WTC11 (cell line): ENCODE results near the gene MAP3K10. TPM values are rescaled to one million over a fixed set of nuclear protein-coding genes. Genes with fewer than 3 reads are reported as not detected.
A peak's percentile ranks its signal among the peaks of the same experiment; 100 is the strongest.

Source experiments
- ATAC-seq: fragments of 200-7000 bp; cut with Tn5 transposase; 2 replicates; pipeline ENCODE4 v1.10.0; 2021; ENCODE audit warnings: mild to moderate bottlenecking, moderate library complexity
- CTCF ChIA-PET: fragments of 300-600 bp; sonication (Branson Sonifier 250); formaldehyde crosslinking; loops from one replicate; lab custom pipeline; 2021; ENCODE audit warnings: antibody characterized with exemption; lab: Charles Lee
- POLR2A ChIA-PET: fragments of 350-600 bp; sonication (Branson Sonifier 250); formaldehyde crosslinking; loops from one replicate; lab custom pipeline; 2021; ENCODE audit warnings: antibody characterized with exemption; lab: Charles Lee
- DNase-seq: peaks from one replicate; pipeline ENCODE4 v3.0.0; 2021; ENCODE audit warnings: low spot score
- H3K27ac Mint-ChIP-seq: 2 replicates; pipeline ENCODE4 v1.8.0; 2021; ENCODE audit warnings: mixed read lengths
- H3K27me3 Mint-ChIP-seq: 2 replicates; pipeline ENCODE4 v1.8.0; 2021; ENCODE audit warnings: low read depth, mild to moderate bottlenecking, moderate library complexity, mixed read lengths
- H3K36me3 Mint-ChIP-seq: 2 replicates; pipeline ENCODE4 v1.8.0; 2021; ENCODE audit warnings: mixed read lengths
- H3K4me1 Mint-ChIP-seq: 2 replicates; pipeline ENCODE4 v1.8.0; 2022; ENCODE audit warnings: mixed read lengths
- H3K4me3 Mint-ChIP-seq: 2 replicates; pipeline ENCODE4 v1.8.0; 2021; ENCODE audit warnings: mild to moderate bottlenecking, moderate library complexity, mixed read lengths
- H3K9me3 Mint-ChIP-seq: 2 replicates; pipeline ENCODE4 v1.8.0; 2021; ENCODE audit warnings: mixed read lengths
- ETV6 ChIP-seq: sonication (generic); formaldehyde crosslinking; IDR thresholded peaks from 2 replicates; pipeline ENCODE4 v1.8.1; 2022; ENCODE audit warnings: mild to moderate bottlenecking, missing genetic modification reagents
- GTF2I ChIP-seq: fragments of 250-450 bp; sonication (Bioruptor Pico); conservative IDR thresholded peaks from 2 replicates; pipeline ENCODE4 v1.4.0; 2021; ENCODE audit warnings: mild to moderate bottlenecking
- HMGA2 ChIP-seq: fragments of 250-450 bp; sonication (Bioruptor Pico); IDR thresholded peaks from 2 replicates; pipeline ENCODE4 v1.4.0; 2021; ENCODE audit warnings: mild to moderate bottlenecking, moderate library complexity
- NFATC4 ChIP-seq: fragments of 250-450 bp; sonication (Bioruptor Pico); IDR thresholded peaks from 2 replicates; pipeline ENCODE4 v1.9.0; 2021; ENCODE audit warnings: mild to moderate bottlenecking
- NR1H2 ChIP-seq: sonication (generic); formaldehyde crosslinking; IDR thresholded peaks from 2 replicates; pipeline ENCODE4 v1.9.0; 2021; ENCODE audit warnings: mild to moderate bottlenecking, moderate library complexity, missing genetic modification reagents
- SP1 ChIP-seq: sonication (generic); formaldehyde crosslinking; conservative IDR thresholded peaks from 2 replicates; pipeline ENCODE4 v1.8.1; 2022; ENCODE audit warnings: missing genetic modification reagents
- ZBTB21 ChIP-seq: sonication (generic); formaldehyde crosslinking; IDR thresholded peaks from 2 replicates; pipeline ENCODE4 v1.8.1; 2023; ENCODE audit warnings: mild to moderate bottlenecking, missing genetic modification reagents, borderline replicate concordance
- ZNF121 ChIP-seq: sonication (generic); formaldehyde crosslinking; IDR thresholded peaks from 2 replicates; pipeline ENCODE4 v1.8.0; 2023; ENCODE audit warnings: missing genetic modification reagents
- ZNF317 ChIP-seq: sonication (generic); formaldehyde crosslinking; IDR thresholded peaks from 2 replicates; pipeline ENCODE4 v1.8.1; 2023; ENCODE audit warnings: low read depth, mild to moderate bottlenecking, moderate library complexity, missing genetic modification reagents, borderline replicate concordance
- total RNA-seq: library from RNA; stranded (reverse); gene quantifications from 3 replicates; pipeline ENCODE4 v1.2.3, GENCODE V29; 2021
- TF ChIP-seq, protein P1 (sequence below): sonication (generic); formaldehyde crosslinking; IDR thresholded peaks from 2 replicates; pipeline ENCODE4 v1.8.1; 2023; ENCODE audit warnings: mild to moderate bottlenecking, missing genetic modification reagents
- TF ChIP-seq, protein P2 (sequence below): fragments of 250-450 bp; sonication (Bioruptor Pico); IDR thresholded peaks from 2 replicates; pipeline ENCODE4 v1.9.0; 2021; ENCODE audit warnings: mild to moderate bottlenecking
- TF ChIP-seq, protein P3 (sequence below): sonication (generic); formaldehyde crosslinking; IDR thresholded peaks from 2 replicates; pipeline ENCODE4 v1.8.0; 2022; ENCODE audit warnings: missing genetic modification reagents
- TF ChIP-seq, protein P4 (sequence below): sonication (generic); formaldehyde crosslinking; IDR thresholded peaks from 2 replicates; pipeline ENCODE4 v1.8.0; 2023; ENCODE audit warnings: missing genetic modification reagents
- TF ChIP-seq, protein P5 (sequence below): sonication (generic); formaldehyde crosslinking; IDR thresholded peaks from 2 replicates; pipeline ENCODE4 v1.8.1; 2022; ENCODE audit warnings: low read depth, mild to moderate bottlenecking, moderate library complexity, missing genetic modification reagents, borderline replicate concordance
- TF ChIP-seq, protein P6 (sequence below): sonication (generic); formaldehyde crosslinking; IDR thresholded peaks from 2 replicates; pipeline ENCODE4 v1.8.1; 2023; ENCODE audit warnings: mild to moderate bottlenecking, missing genetic modification reagents, moderate library complexity
- TF ChIP-seq, protein P7 (sequence below): sonication (generic); formaldehyde crosslinking; IDR thresholded peaks from 2 replicates; pipeline ENCODE4 v1.8.1; 2023; ENCODE audit warnings: mild to moderate bottlenecking, moderate library complexity, missing genetic modification reagents

Gene MAP3K10
- total RNA-seq, 1 experiment from 2014 or later: 23.5 TPM

DNA sequence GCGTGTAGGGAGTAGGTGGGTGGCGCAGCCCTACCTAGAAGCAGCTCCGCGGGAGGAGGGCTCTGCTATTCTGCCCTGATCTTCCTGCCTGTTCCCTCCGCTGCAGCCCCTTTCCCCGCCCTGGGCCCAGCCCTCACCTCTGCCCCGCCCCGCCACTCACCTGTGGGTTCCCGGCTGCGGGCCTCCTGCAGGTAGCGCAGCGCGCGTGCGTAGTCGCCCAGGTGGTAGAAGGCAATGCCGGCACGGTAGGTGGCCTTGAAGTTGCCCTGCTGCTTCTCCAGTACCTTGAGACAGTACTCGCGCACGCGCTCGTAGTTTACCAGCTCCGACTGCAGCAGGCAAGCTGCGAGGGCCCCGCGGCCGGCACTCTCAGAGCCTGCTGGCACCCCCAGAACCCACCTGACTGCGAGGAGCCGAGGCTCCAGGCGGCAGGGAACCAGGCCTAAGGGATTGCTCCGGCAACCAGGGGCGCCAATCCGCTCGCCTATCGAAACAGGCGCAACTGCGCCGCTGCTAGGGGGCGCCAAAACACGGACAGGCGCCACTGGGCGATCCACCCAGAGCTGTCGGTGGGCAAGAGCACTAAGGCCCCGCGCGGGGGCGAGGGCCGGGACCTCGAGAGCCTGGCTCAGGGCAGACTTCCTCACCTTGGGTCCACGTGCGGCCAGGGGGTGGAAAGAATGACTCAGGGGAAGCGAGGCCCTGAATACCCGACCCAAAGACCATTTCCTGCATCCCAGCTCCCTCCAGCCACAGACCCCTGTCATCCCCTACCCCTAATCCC is 26.0 kb downstream of the MAP3K10 start (continued):
- TF ChIP-seq, protein P1, sequence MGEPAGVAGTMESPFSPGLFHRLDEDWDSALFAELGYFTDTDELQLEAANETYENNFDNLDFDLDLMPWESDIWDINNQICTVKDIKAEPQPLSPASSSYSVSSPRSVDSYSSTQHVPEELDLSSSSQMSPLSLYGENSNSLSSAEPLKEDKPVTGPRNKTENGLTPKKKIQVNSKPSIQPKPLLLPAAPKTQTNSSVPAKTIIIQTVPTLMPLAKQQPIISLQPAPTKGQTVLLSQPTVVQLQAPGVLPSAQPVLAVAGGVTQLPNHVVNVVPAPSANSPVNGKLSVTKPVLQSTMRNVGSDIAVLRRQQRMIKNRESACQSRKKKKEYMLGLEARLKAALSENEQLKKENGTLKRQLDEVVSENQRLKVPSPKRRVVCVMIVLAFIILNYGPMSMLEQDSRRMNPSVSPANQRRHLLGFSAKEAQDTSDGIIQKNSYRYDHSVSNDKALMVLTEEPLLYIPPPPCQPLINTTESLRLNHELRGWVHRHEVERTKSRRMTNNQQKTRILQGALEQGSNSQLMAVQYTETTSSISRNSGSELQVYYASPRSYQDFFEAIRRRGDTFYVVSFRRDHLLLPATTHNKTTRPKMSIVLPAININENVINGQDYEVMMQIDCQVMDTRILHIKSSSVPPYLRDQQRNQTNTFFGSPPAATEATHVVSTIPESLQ (CRISPR knock-in tag): no peak
- TF ChIP-seq, protein P2, sequence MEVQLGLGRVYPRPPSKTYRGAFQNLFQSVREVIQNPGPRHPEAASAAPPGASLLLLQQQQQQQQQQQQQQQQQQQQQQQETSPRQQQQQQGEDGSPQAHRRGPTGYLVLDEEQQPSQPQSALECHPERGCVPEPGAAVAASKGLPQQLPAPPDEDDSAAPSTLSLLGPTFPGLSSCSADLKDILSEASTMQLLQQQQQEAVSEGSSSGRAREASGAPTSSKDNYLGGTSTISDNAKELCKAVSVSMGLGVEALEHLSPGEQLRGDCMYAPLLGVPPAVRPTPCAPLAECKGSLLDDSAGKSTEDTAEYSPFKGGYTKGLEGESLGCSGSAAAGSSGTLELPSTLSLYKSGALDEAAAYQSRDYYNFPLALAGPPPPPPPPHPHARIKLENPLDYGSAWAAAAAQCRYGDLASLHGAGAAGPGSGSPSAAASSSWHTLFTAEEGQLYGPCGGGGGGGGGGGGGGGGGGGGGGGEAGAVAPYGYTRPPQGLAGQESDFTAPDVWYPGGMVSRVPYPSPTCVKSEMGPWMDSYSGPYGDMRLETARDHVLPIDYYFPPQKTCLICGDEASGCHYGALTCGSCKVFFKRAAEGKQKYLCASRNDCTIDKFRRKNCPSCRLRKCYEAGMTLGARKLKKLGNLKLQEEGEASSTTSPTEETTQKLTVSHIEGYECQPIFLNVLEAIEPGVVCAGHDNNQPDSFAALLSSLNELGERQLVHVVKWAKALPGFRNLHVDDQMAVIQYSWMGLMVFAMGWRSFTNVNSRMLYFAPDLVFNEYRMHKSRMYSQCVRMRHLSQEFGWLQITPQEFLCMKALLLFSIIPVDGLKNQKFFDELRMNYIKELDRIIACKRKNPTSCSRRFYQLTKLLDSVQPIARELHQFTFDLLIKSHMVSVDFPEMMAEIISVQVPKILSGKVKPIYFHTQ (CRISPR knock-in tag): no peak
- TF ChIP-seq HMGA2 (CRISPR knock-in tag): no peak
- TF ChIP-seq, protein P3, sequence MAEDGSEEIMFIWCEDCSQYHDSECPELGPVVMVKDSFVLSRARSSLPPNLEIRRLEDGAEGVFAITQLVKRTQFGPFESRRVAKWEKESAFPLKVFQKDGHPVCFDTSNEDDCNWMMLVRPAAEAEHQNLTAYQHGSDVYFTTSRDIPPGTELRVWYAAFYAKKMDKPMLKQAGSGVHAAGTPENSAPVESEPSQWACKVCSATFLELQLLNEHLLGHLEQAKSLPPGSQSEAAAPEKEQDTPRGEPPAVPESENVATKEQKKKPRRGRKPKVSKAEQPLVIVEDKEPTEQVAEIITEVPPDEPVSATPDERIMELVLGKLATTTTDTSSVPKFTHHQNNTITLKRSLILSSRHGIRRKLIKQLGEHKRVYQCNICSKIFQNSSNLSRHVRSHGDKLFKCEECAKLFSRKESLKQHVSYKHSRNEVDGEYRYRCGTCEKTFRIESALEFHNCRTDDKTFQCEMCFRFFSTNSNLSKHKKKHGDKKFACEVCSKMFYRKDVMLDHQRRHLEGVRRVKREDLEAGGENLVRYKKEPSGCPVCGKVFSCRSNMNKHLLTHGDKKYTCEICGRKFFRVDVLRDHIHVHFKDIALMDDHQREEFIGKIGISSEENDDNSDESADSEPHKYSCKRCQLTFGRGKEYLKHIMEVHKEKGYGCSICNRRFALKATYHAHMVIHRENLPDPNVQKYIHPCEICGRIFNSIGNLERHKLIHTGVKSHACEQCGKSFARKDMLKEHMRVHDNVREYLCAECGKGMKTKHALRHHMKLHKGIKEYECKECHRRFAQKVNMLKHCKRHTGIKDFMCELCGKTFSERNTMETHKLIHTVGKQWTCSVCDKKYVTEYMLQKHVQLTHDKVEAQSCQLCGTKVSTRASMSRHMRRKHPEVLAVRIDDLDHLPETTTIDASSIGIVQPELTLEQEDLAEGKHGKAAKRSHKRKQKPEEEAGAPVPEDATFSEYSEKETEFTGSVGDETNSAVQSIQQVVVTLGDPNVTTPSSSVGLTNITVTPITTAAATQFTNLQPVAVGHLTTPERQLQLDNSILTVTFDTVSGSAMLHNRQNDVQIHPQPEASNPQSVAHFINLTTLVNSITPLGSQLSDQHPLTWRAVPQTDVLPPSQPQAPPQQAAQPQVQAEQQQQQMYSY (CRISPR knock-in tag): no peak
- TF ChIP-seq, protein P4, sequence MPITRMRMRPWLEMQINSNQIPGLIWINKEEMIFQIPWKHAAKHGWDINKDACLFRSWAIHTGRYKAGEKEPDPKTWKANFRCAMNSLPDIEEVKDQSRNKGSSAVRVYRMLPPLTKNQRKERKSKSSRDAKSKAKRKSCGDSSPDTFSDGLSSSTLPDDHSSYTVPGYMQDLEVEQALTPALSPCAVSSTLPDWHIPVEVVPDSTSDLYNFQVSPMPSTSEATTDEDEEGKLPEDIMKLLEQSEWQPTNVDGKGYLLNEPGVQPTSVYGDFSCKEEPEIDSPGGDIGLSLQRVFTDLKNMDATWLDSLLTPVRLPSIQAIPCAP: no peak

DNA sequence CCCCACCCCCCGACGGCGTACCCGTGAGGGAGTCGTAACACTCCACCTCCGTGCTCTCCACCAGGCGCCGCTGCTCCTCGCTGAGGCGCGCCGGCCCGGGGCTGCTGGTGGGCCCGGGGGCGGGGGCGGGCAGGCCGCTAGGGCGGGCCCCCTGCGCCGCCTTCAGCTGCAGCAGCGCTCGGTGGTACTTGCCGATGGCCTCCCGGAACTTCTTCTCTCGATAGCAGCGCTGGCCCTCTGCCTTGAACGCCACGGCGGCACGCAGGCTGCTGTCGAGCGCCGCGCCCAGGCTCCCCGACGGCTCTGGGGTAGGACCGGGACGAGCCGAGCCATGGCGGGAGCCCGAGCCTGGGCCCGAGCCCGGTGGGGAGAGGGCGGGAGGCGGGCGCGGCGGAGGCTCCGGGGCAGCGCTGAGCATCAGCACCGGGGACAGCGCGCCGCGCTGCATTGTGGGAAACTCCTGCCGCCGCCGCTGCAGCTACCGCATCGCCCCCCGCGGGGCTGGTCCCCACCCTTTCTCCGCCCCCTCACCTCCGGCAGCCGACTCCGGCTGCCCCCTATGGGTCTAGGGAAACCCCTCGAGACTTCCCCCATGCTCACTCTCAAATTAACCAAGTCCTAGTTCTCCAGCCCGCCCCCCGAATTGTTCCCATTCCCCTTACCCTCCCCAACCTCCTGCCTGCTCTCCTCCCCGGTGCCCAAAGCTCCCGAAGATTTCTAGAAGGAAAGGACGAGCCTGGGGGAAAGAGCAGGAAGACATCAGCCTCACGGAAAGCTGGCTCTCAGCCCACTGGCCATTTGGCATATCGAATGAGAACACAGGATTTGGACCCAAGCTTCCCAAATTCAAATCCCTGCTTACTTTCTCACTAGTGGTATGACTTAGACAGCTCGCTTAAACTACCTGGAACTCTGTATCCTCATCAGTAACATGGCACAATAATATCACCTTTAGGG is 27.0 kb downstream of the MAP3K10 start, which contains the start of gene TTC9B:
TSS of gene TTC9B (minus strand) at position 451 of the 957 bp plus-strand sequence. CDS start at position 448, 3 bp downstream.
- H3K27me3 Mint-ChIP-seq: peaks cover 45% of the 10 kb centered on the region
- peaks cover 5% of the 10 kb centered on the region for H3K9me3 Mint-ChIP-seq
- ChIA-PET POLR2A (no interaction called here), CTCF (interaction anchor here (0.6 to 4.6 kb wide), 58 partner anchors 8 to 454 kb away, joined by 3 to 67 read pairs (median 5); partner anchors contain the start of genes BLVRB, CCNP, MAP3K10 and PSMC4)
- DNase-seq: peak; percentile 84
- no peak within 1 kb of the TSS for H3K27ac Mint-ChIP-seq
- peak; percentile 32 for ATAC-seq
- peak within 1 kb of the TSS; percentile 50 for H3K4me3 Mint-ChIP-seq
- H3K4me1 Mint-ChIP-seq: peaks cover 11% of the 10 kb centered on the region
- peaks cover 3% of the 10 kb centered on the region; the same call in 1 of the 2 replicates for H3K36me3 Mint-ChIP-seq
- TF ChIP-seq, protein P5, sequence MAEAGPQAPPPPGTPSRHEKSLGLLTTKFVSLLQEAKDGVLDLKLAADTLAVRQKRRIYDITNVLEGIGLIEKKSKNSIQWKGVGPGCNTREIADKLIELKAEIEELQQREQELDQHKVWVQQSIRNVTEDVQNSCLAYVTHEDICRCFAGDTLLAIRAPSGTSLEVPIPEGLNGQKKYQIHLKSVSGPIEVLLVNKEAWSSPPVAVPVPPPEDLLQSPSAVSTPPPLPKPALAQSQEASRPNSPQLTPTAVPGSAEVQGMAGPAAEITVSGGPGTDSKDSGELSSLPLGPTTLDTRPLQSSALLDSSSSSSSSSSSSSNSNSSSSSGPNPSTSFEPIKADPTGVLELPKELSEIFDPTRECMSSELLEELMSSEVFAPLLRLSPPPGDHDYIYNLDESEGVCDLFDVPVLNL (CRISPR knock-in tag): peak; percentile 27; the same call in 1 of the 2 replicates
- TF ChIP-seq ZNF317 (CRISPR knock-in tag) (no peak), ZNF121 (CRISPR knock-in tag) (0 out of 2 replicates have a peak, but pooled peaks have one; percentile 5), ZBTB21 (CRISPR knock-in tag) (no peak), NR1H2 (CRISPR knock-in tag) (no peak), NFATC4 (CRISPR knock-in tag) (0 out of 2 replicates have a peak, but pooled peaks have one; percentile 15), SP1 (CRISPR knock-in tag) (peak; percentile 54; the same call in 1 of the 2 replicates), GTF2I (no peak), ETV6 (CRISPR knock-in tag) (0 out of 2 replicates have a peak, but pooled peaks have one; percentile 26)
- TF ChIP-seq, protein P6, sequence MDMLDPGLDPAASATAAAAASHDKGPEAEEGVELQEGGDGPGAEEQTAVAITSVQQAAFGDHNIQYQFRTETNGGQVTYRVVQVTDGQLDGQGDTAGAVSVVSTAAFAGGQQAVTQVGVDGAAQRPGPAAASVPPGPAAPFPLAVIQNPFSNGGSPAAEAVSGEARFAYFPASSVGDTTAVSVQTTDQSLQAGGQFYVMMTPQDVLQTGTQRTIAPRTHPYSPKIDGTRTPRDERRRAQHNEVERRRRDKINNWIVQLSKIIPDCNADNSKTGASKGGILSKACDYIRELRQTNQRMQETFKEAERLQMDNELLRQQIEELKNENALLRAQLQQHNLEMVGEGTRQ: 0 out of 2 replicates have a peak, but pooled peaks have one; percentile 9
- TF ChIP-seq, protein P7, sequence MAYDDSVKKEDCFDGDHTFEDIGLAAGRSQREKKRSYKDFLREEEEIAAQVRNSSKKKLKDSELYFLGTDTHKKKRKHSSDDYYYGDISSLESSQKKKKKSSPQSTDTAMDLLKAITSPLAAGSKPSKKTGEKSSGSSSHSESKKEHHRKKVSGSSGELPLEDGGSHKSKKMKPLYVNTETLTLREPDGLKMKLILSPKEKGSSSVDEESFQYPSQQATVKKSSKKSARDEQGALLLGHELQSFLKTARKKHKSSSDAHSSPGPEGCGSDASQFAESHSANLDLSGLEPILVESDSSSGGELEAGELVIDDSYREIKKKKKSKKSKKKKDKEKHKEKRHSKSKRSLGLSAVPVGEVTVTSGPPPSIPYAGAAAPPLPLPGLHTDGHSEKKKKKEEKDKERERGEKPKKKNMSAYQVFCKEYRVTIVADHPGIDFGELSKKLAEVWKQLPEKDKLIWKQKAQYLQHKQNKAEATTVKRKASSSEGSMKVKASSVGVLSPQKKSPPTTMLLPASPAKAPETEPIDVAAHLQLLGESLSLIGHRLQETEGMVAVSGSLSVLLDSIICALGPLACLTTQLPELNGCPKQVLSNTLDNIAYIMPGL (CRISPR knock-in tag): 0 out of 2 replicates have a peak, but pooled peaks have one; percentile 31
